Cardiac fibroblast (primary cell): ENCODE measurements around the gene DNAJC3.
"Not testable (repeated sequence)": the region's sequence is repeated elsewhere in the genome, so short reads cannot be mapped to it uniquely, and the experiment has no call there.

Source experiments
- DNase-seq, 2 donors: peaks; one replicate each; pipeline versions ENCODE4 v3.0.0 to v3.0.0-alpha.2; 2010; ENCODE audit warnings: low read depth in 2 of 2
- H3K4me3 ChIP-seq, 2 donors: replicated peaks in 1 of 2; 1 replicate in 1 of 2; 2 replicates in 1 of 2; pipeline ENCODE4 v1.5.1; 2011; ENCODE audit warnings: low read depth in 2 of 2, low read length in 2 of 2, mild to moderate bottlenecking in 2 of 2, moderate library complexity in 1 of 2
- TF ChIP-seq, protein P1 (sequence below): IDR thresholded peaks from one replicate; pipeline ENCODE4 v1.5.1; 2011; ENCODE audit warnings: low read depth, mild to moderate bottlenecking, low read length, inconsistent platforms

The DNAJC3 gene

DNA sequence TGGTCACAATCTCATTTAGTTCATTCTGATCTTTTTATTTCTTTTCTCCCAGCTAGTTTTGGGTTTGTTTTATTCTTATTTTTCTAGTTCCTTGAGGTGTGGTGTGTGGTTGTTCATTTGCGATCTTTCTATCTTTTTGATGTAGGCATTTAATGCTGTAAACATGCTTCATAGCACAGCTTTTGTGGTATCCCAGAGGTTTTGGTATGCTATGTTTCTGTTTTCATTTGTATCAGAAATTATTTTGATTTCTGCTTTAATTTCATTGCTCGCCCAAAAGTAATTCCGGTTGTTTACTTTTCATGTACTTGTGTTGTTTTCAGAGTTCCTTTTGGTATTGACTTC lies 12.6 kb downstream of the DNAJC3 start:
- no peak overlapping the region for H3K4me3 ChIP-seq
- TF ChIP-seq, protein P1, sequence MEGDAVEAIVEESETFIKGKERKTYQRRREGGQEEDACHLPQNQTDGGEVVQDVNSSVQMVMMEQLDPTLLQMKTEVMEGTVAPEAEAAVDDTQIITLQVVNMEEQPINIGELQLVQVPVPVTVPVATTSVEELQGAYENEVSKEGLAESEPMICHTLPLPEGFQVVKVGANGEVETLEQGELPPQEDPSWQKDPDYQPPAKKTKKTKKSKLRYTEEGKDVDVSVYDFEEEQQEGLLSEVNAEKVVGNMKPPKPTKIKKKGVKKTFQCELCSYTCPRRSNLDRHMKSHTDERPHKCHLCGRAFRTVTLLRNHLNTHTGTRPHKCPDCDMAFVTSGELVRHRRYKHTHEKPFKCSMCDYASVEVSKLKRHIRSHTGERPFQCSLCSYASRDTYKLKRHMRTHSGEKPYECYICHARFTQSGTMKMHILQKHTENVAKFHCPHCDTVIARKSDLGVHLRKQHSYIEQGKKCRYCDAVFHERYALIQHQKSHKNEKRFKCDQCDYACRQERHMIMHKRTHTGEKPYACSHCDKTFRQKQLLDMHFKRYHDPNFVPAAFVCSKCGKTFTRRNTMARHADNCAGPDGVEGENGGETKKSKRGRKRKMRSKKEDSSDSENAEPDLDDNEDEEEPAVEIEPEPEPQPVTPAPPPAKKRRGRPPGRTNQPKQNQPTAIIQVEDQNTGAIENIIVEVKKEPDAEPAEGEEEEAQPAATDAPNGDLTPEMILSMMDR = no peak
- DNase-seq = no peak

DNA sequence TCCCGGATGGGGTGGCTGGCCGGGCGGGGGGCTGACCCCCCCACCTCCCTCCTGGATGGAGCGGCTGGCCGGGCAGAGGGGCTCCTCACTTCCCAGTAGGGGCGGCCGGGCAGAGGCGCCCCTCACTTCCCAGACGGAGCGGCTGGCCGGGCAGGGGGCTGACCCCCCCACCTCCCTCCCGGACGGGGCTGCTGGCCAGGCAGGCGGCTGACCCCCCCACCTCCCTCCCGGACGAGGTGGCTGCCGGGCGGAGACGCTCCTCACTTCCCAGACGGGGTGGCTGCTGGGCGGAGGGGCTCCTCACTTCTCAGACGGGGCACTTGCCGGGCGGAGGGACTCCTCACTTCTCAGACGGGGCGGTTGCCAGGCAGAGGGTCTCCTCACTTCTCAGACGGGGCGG lies 14.0 kb downstream of the DNAJC3 start:
- not testable (repeated sequence) for H3K4me3 ChIP-seq, DNase-seq

DNA sequence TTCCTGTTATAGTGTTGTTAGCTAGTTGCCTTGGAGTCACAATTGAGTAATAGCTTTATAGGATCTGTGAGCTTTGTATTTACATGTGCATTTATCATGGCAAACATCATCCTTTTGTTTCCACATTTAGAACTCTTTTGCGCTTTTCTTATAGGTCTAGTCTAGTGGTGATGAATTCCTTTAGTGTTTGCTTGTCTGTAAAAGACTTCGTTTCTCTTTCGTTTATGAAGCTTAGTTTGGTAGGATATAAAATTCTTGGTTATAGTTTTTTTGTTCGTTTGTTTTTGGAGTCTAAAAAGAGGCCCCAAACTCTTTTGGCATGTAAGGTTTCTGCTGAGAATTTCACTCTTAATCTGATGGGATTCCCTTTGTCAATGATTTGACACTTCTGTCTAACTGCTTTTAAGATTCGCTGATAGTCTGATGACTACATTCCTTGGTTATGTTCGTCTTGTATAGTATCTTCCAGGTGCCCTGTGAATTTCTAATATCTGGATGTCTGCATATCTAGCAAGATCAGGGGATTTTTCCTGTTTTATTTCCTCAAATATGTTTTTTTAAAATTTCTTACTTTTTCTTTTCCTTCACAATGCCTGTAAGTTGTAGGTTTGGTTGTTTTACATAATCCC lies 20.2 kb downstream of the DNAJC3 start:
- DNase-seq = no peak
- TF ChIP-seq, protein P1 = no peak
- H3K4me3 ChIP-seq = no peak overlapping the region

DNA sequence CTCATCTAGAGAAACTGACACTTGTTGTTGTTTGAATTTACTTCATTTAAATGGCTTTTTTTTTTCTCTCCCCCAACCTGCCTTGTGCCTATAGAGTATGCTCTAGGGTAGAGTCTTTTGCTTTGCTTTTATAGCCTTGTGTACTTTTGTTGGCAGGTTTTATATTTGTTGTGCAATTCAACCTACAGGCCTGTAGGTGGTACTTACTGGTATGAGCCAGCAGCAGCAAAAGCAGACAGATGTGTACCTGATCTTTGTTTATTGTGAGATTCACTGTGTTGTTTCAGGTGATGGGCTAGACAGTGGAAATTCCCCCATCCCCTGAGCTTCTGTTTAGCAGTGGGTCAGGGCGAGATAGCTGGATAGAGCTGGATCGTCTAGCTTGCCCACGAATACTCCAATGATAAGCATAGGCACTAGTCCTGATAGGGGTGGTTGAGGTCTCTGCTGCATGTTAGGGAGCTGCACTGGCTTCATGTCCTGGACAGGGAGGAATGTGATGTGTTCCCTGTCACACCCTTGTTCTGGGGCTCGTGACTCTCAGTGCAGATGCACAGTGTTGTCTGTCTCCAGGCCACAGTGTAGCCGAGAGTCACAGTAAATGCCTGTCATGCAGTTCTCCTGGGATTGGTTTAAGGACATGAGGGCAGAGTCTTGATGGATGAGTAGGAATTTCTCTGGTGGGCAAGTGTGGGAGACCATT lies 21.3 kb downstream of the DNAJC3 start:
- TF ChIP-seq, protein P1 = peak; percentile 49
- no peak overlapping the region for H3K4me3 ChIP-seq
- peak; percentile 25 to 37 for DNase-seq

DNA sequence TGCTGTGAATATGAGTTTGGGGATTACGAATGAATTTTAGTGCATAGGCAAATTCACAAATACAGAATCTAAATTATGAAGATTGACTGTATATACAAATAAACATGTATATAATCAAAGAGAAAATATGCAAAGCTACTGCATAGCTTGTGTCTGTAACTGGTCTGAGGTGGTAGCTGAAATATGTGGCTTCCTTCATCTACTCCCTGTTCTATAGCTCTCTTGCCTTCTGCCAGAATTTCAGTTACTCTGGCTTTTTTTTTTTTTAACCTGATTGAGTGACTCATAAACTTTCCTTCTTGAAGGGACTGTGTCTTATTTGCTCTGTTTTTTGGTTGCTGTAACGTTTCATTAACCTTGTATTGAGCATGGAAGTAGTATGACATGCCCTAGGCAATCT lies 26.6 kb downstream of the DNAJC3 start:
- TF ChIP-seq, protein P1 = no peak
- no peak overlapping the region for H3K4me3 ChIP-seq
- peak in 1 of 2 donors; percentile 31 for DNase-seq

DNA sequence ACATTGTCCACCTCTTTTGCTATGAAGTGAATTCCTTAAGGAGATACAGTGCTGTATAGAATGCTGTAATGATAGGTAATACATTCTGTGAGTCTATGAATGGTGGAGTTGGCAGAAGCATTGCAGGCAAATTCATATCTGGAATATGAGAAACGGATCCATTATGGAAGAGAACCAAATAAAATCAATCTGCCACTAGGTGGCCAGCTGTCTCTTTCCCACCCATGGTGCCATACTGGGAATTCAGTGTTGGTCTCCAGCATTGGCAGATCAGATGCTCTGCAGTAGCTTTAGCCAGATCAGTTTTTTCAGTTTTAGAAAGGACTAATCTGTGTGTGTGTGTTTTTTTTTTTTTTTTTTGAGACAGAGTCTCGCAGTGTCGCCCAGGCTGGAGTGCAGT lies 27.6 kb downstream of the DNAJC3 start:
- no peak overlapping the region for H3K4me3 ChIP-seq
- no peak for DNase-seq
- TF ChIP-seq, protein P1 = peak; percentile 42

DNA sequence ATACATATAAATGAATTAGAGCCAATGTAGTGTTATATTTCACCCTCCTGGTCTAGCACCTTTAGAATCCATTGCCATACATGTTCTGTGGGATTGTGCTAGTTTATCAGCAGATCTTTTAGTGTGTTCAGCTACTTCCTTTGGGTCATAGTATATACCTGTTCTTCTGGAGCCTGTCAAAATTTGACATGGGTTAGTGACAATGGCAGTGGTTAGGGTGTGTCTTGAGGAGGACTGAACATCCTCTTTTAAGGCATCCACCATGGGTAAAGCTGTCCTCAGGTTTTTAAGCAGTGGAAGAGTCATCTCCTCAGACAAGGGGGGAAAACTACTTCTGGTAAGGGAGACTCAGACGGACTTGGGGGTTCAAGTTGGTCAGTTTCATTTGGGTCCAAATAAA lies 29.4 kb downstream of the DNAJC3 start:
- TF ChIP-seq, protein P1 = no peak
- no peak overlapping the region for H3K4me3 ChIP-seq
- DNase-seq = no peak
